Esophagus squamous epithelium (tissue), 4 donors: Measurements from ENCODE around the gene COL4A1.

Experiments used
- CTCF ChIP-seq, 6 experiments: fragments of 450-650 bp in 4 of 6; fragments of 200-600 bp in 2 of 6; sonication (generic) in 2 of 6; IDR thresholded peaks; one replicate each; pipeline ENCODE4 v1.5.1; 2016 to 2019; ENCODE audit warnings: antibody characterized with exemption in 6 of 6, mild to moderate bottlenecking in 4 of 6, moderate library complexity in 4 of 6
- POLR2A ChIP-seq, 4 donors: fragments of 450-650 bp; IDR thresholded peaks; one replicate each; pipeline ENCODE4 v1.6.1; 2017; ENCODE audit warnings: antibody characterized with exemption in 4 of 4, mild to moderate bottlenecking in 4 of 4, moderate library complexity in 3 of 4

GRCh38 chr13:110354715-110355473 is 47.9 kb upstream of the COL4A1 start:
- TF ChIP-seq CTCF (IDR thresholded peaks at IDR 0.05) (no peak), POLR2A (IDR thresholded peaks at IDR 0.05) (no peak)
